Raji (cell line): ENCODE measurements around the gene EMX2.

Source experiments
- POLR2A ChIP-seq: IDR thresholded peaks from 2 replicates; pipeline ENCODE4 v1.6.1; 2011; ENCODE audit warnings: low read depth, low read length, control low read depth; ENCODE audit not compliant: insufficient read depth

Gene EMX2

GRCh38 chr10:117518246-117518645 lies 24.3 kb upstream of the EMX2 start:
- no peak for TF ChIP-seq POLR2A

- TF ChIP-seq POLR2A: no peak
These were observed 23.3 kb upstream of the EMX2 start for GRCh38 chr10:117519286-117519685.

GRCh38 chr10:117519879-117520278 lies 22.7 kb upstream of the EMX2 start:
- no peak for TF ChIP-seq POLR2A

- TF ChIP-seq POLR2A: no peak
These were observed 11.8 kb upstream of the EMX2 start for GRCh38 chr10:117530791-117531190.

- TF ChIP-seq POLR2A: no peak
These were observed 11.1 kb upstream of the EMX2 start for GRCh38 chr10:117531371-117532002.

- TF ChIP-seq POLR2A: no peak
These were observed 10.6 kb upstream of the EMX2 start for GRCh38 chr10:117532003-117532385.

- no peak for TF ChIP-seq POLR2A
These were observed 10.0 kb upstream of the EMX2 start for GRCh38 chr10:117532451-117533107.

- no peak for TF ChIP-seq POLR2A
These were observed 8.9 kb upstream of the EMX2 start for GRCh38 chr10:117533507-117534281.

- TF ChIP-seq POLR2A: no peak
These were observed 7.9 kb upstream of the EMX2 start for GRCh38 chr10:117534321-117535297.

GRCh38 chr10:117535298-117536071 lies 7.1 kb upstream of the EMX2 start:
- no peak for TF ChIP-seq POLR2A

GRCh38 chr10:117536072-117536865 lies 6.3 kb upstream of the EMX2 start:
- TF ChIP-seq POLR2A: no peak

- no peak for TF ChIP-seq POLR2A
These were observed 5.6 kb upstream of the EMX2 start for GRCh38 chr10:117536866-117537435.

- no peak for TF ChIP-seq POLR2A
These were observed 5.1 kb upstream of the EMX2 start for GRCh38 chr10:117537436-117537903.

GRCh38 chr10:117537904-117538524 lies 4.5 kb upstream of the EMX2 start:
- TF ChIP-seq POLR2A: no peak
